Transverse colon (tissue), 4 donors: Measurements from ENCODE around the gene EIF4E1B.

Experiments used
- CTCF ChIP-seq, 5 experiments: fragments of 200-600 bp in 3 of 5; fragments of 450-650 bp in 2 of 5; sonication (generic) in 3 of 5; IDR thresholded peaks; 1 replicate in 2 of 5; 2 replicates in 3 of 5; pipeline ENCODE4 v1.5.1; 2016 to 2017; ENCODE audit warnings: antibody characterized with exemption in 5 of 5, inconsistent platforms in 3 of 5, mild to moderate bottlenecking in 2 of 5, moderate library complexity in 1 of 5
- POLR2A ChIP-seq: fragments of 450-650 bp; IDR thresholded peaks from one replicate; pipeline ENCODE4 v1.6.1; 2016; ENCODE audit warnings: antibody characterized with exemption, mild to moderate bottlenecking, moderate library complexity
- POLR2AphosphoS5 ChIP-seq, 3 donors: sonication (generic); formaldehyde crosslinking; IDR thresholded peaks; one replicate each; pipeline ENCODE4 v1.6.1; 2016; ENCODE audit warnings: antibody characterized with exemption in 3 of 3

DNA sequence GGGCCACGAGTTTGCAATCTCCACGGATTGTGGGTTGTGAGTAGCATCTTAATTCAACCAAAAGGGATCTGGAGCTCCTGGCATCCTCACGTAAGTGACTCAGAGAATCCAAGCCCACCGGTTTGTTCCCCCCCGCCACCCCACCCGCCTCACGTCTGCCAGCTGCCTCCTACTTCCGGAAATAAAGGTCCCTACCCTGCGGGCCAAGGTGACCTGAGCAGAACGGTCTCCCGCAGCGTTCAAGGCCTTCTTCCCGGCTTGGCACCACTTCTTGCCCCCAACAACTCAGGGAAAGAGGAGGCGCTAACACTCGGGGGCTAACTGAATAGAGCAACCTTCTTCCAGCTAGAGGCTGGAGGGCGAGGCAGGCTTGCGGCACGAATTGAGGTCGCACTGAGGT lies 11.7 kb upstream of the EIF4E1B start:
- TF ChIP-seq CTCF (IDR thresholded peaks at IDR 0.05): no peak
- TF ChIP-seq POLR2A: no peak
- TF ChIP-seq POLR2AphosphoS5 (IDR thresholded peaks at IDR 0.05): no peak
